Neural progenitor cell (in vitro differentiated cells): ENCODE results near the gene PDHX.

ENCODE experiments used
- EZH2 ChIP-seq: fragments of 200-600 bp; sonication (generic); IDR thresholded peaks from 2 replicates; pipeline ENCODE4 v1.6.1; 2017; ENCODE audit warnings: antibody characterized with exemption, mild to moderate bottlenecking, moderate library complexity
- EZH2phosphoT487 ChIP-seq: fragments of 200-600 bp; sonication (generic); IDR thresholded peaks from 2 replicates; pipeline ENCODE4 v1.6.1; 2017; ENCODE audit warnings: antibody characterized with exemption
- TF ChIP-seq, protein P1 (sequence below): fragments of 200-600 bp; sonication (generic); IDR thresholded peaks from 2 replicates; pipeline ENCODE4 v1.5.1; 2017; ENCODE audit warnings: antibody characterized with exemption, mild to moderate bottlenecking

DNA sequence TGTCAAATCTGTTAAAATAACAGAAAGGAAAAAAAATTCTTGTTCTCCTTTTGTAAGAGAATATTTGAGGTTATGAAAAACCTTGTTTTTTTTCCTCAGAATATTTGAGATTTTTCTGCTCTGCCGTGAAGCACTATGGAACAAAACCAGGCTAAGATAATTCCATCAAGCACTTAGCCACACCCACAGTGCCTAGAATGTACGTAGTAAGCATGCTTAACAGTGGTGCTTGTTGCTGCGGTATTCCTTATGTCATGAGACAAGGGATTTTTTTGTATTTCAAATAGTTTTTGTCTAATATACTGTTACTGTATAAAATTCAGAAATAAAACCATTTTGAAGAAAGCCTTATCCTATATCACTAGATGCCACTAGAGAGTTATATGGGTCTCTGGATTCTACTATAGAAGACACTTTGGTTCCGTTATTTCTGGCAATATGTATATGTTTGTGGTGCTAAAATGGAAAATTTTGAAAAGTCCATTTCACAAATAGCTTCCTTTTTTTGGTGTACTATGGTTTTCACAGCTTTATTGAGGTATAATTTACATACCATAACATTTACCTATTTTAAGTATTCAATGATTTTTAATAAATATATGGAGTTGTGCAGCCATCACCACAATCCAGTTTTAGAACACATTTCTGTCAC, 23.7 kb downstream of the PDHX start:
- TF ChIP-seq, protein P1, sequence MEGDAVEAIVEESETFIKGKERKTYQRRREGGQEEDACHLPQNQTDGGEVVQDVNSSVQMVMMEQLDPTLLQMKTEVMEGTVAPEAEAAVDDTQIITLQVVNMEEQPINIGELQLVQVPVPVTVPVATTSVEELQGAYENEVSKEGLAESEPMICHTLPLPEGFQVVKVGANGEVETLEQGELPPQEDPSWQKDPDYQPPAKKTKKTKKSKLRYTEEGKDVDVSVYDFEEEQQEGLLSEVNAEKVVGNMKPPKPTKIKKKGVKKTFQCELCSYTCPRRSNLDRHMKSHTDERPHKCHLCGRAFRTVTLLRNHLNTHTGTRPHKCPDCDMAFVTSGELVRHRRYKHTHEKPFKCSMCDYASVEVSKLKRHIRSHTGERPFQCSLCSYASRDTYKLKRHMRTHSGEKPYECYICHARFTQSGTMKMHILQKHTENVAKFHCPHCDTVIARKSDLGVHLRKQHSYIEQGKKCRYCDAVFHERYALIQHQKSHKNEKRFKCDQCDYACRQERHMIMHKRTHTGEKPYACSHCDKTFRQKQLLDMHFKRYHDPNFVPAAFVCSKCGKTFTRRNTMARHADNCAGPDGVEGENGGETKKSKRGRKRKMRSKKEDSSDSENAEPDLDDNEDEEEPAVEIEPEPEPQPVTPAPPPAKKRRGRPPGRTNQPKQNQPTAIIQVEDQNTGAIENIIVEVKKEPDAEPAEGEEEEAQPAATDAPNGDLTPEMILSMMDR = no peak
- TF ChIP-seq EZH2phosphoT487 = no peak
- TF ChIP-seq EZH2 = no peak
